K562 (cell line): ENCODE results near the gene COL4A2. TPM values are rescaled to one million over a fixed set of nuclear protein-coding genes. Genes with fewer than 3 reads are reported as not detected.

Experiments used
- ATAC-seq: fragments of 200-7000 bp; cut with Tn5 transposase; 3 replicates; pipeline ENCODE4 v1.9.1; 2020; ENCODE audit warnings: moderate library complexity
- BruUV-seq: library from RNA; stranded (reverse); fragments of 400-500 nt; replicated peaks from 2 replicates; lab custom pipeline; 2021; lab: Mats Ljungman, UMichigan
- CTCF ChIA-PET: fragments of 300-600 bp; formaldehyde crosslinking; extraction: SDS; loops from one replicate; lab custom pipeline; 2021; ENCODE audit warnings: low intra/inter-chr PET ratio; lab: Yijun Ruan, JAX
- POLR2A ChIA-PET: fragments of 300-600, 350-650 bp; sonication (Branson Sonifier 250); formaldehyde crosslinking; extraction: SDS; loops from one replicate; lab custom pipeline; 2021; ENCODE audit warnings: antibody characterized with exemption, inconsistent platforms; lab: Yijun Ruan, JAX
- DNase-seq, 4 experiments: peaks; one replicate each; pipeline versions ENCODE4 v3.0.0 to v3.0.0-alpha.2; 2011 to 2018; ENCODE audit warnings: low spot score in 3 of 4, mixed read lengths in 3 of 4; ENCODE audit errors: extremely low read depth in 1 of 4
- FAIRE-seq: peaks from 2 replicates; lab custom pipeline; 2011; peaks lifted over from hg19 to GRCh38; lab: Jason Lieb, UNC
- H2AFZ ChIP-seq: 2 replicates; pipeline ENCODE4 v1.6.0; 2011; ENCODE audit warnings: low read depth, low read length, control low read depth, inconsistent platforms
- H3K27ac ChIP-seq: fragments of 200-600 bp; 3 replicates; pipeline ENCODE4 v1.8.0; 2011; ENCODE audit warnings: low read depth, mild to moderate bottlenecking, control low read depth, inconsistent platforms, low read length, moderate library complexity, mixed read lengths; ENCODE audit errors: extremely low read depth
- H3K27me3 ChIP-seq, 2 experiments: fragments of 300-600 bp in 1 of 2; 2 replicates in 1 of 2; 3 replicates in 1 of 2; pipeline versions ENCODE4 v1.6.0 to v1.8.0; 2011; ENCODE audit warnings: inconsistent platforms in 2 of 2, low read length in 2 of 2, mild to moderate bottlenecking in 1 of 2, mixed read lengths in 1 of 2, moderate library complexity in 1 of 2; ENCODE audit not compliant: control insufficient read depth in 2 of 2, insufficient read depth in 2 of 2
- H3K36me3 ChIP-seq: fragments of 300-600 bp; 3 replicates; pipeline ENCODE4 v1.8.0; 2011; ENCODE audit warnings: mild to moderate bottlenecking, low read length, inconsistent platforms; ENCODE audit not compliant: control insufficient read depth, insufficient read depth
- H3K4me1 ChIP-seq, 2 experiments: fragments of 200-600 bp in 1 of 2; replicated peaks in 1 of 2; 2 replicates in 1 of 2; 3 replicates in 1 of 2; pipeline versions ENCODE4 v1.5.1 to v1.8.0; 2011; ENCODE audit warnings: inconsistent platforms in 2 of 2, low read length in 2 of 2, mild to moderate bottlenecking in 1 of 2, mixed read lengths in 1 of 2, moderate library complexity in 1 of 2; ENCODE audit not compliant: control insufficient read depth in 2 of 2, insufficient read depth in 2 of 2
- H3K4me2 ChIP-seq: 2 replicates; pipeline ENCODE4 v1.6.1; 2011; ENCODE audit warnings: low read length, control low read depth, inconsistent platforms, mixed read lengths; ENCODE audit not compliant: insufficient read depth
- H3K4me3 ChIP-seq: fragments of 200-600 bp; sonication (generic), shearing (Covaris generic); 2 replicates; pipeline ENCODE4 v1.5.1; 2016; ENCODE audit warnings: control low read depth, inconsistent platforms
- H3K79me2 ChIP-seq: fragments of 200-600 bp; 3 replicates; pipeline ENCODE4 v1.8.0; 2011; ENCODE audit warnings: low read length, inconsistent platforms; ENCODE audit not compliant: control insufficient read depth, insufficient read depth
- H3K9ac ChIP-seq, 2 experiments: 2 replicates each; pipeline versions ENCODE4 v1.6.0 to v1.6.1; 2011; ENCODE audit warnings: low read depth in 2 of 2, low read length in 2 of 2, control low read depth in 1 of 2, inconsistent platforms in 1 of 2, mild to moderate bottlenecking in 1 of 2, mixed read lengths in 1 of 2; ENCODE audit not compliant: insufficient read depth in 1 of 2
- H3K9me1 ChIP-seq: one replicate; pipeline ENCODE4 v1.6.0; 2011; ENCODE audit warnings: inconsistent platforms, mild to moderate bottlenecking, low read length, moderate library complexity; ENCODE audit not compliant: control insufficient read depth, insufficient read depth
- H3K9me3 ChIP-seq: replicated peaks from 2 replicates; pipeline ENCODE4 v1.5.1; 2011; ENCODE audit warnings: low read depth, low read length, inconsistent platforms; ENCODE audit not compliant: control insufficient read depth, insufficient read depth
- H4K20me1 ChIP-seq: replicated peaks from 2 replicates; pipeline ENCODE4 v1.6.1; 2011; ENCODE audit warnings: low read length, inconsistent platforms, mixed read lengths; ENCODE audit not compliant: control insufficient read depth, insufficient read depth
- CBFB ChIP-seq: sonication (generic); formaldehyde crosslinking; IDR thresholded peaks from 2 replicates; pipeline ENCODE4 v1.4.0; 2020; ENCODE audit warnings: mild to moderate bottlenecking, missing genetic modification reagents
- CREB3L1 ChIP-seq: fragments of 450-650 bp; IDR thresholded peaks from 2 replicates; pipeline ENCODE4 v1.6.1; 2014; ENCODE audit warnings: low read depth, mild to moderate bottlenecking, moderate library complexity, borderline replicate concordance
- NR1H2 ChIP-seq: sonication (generic); formaldehyde crosslinking; IDR thresholded peaks from 2 replicates; pipeline ENCODE4 v1.4.0; 2020; ENCODE audit warnings: mild to moderate bottlenecking, missing genetic modification reagents
- TRIM28 ChIP-seq: fragments of 450-650 bp; IDR thresholded peaks from 2 replicates; pipeline ENCODE4 v1.6.1; 2017
- WHSC1 ChIP-seq: IDR thresholded peaks from one replicate; pipeline ENCODE4 v1.6.1; 2012; ENCODE audit warnings: low read length, control low read depth, inconsistent platforms
- ZNF232 ChIP-seq: sonication (generic); formaldehyde crosslinking; IDR thresholded peaks from 2 replicates; pipeline ENCODE4 v1.8.0; 2022; ENCODE audit warnings: mild to moderate bottlenecking, missing genetic modification reagents
- ZNF644 ChIP-seq: fragments of 200-800 bp; sonication (Bioruptor generic); IDR thresholded peaks from 2 replicates; pipeline ENCODE4 v1.6.1; 2016; ENCODE audit warnings: low read depth, missing genetic modification characterization, missing compliant biosample characterization
- WGBS: fragments of 100-300 bp; shearing (Covaris generic); methylation state at CpG from one replicate; pipeline ENCODE4 v1.1.6; 2016; ENCODE audit warnings: low coverage, mixed read lengths; ENCODE audit not compliant: insufficient coverage; ENCODE audit errors: missing lambda C conversion rate; 5-methylcytosine and 5-hydroxymethylcytosine counted together
- in situ Hi-C: fragments of 300-500 bp; cut with MboI; formaldehyde crosslinking; loops from 4 replicates; pipeline ENCODE4 v1.15.0; 2018; ENCODE audit warnings: inconsistent platforms, mixed read lengths
- intact Hi-C: fragments of 100-400 bp; cut with micrococcal nuclease; formaldehyde crosslinking; loops from 2 replicates; pipeline ENCODE4 v1.14.2; 2022
- polyA plus RNA-seq, 8 experiments: library from polyadenylated mRNA; depleted of rRNA in 4 of 8; stranded (reverse) in 5 of 8; unstranded in 3 of 8; fragments of >200 nt; fragmentation: Nextera tagmentation in 2 of 8; fragmentation: Illumina TruSeq in 1 of 8; extraction: Ambion mirVana in 2 of 8; extraction: Trizol in 1 of 8; gene quantifications; 2 replicates each; pipeline versions ENCODE4 v1.2.1 to v1.2.3, GENCODE V29; 2011 to 2014; ENCODE audit warnings: inconsistent platforms in 1 of 8, missing spikeins in 1 of 8
- total RNA-seq, 7 experiments: library from RNA; depleted of rRNA in 6 of 7; stranded (reverse); fragments of >200 nt in 6 of 7; fragmentation: Illumina TruSeq in 2 of 7; extraction: Trizol in 2 of 7; gene quantifications; 2 replicates each; pipeline versions ENCODE4 v1.2.1 to v1.2.3, GENCODE V29; 2011 to 2021; ENCODE audit warnings: low replicate concordance in 1 of 7

The COL4A2 gene
- total and polyA plus RNA-seq, 9 of the 15 experiments (the other 6 are each of a cell fraction or from before 2014, with no cell fraction given), result 0.13 to 15.2 (median 8.1) TPM

- CTCF ChIA-PET, result interaction anchor here (1.2 kb wide), 1 partner anchor 220 kb away, joined by 3 read pairs; no protein-coding TSS in a partner anchor
- peaks cover 32 to 64% of the 10 kb centered on the region in 2 experiments for H3K27me3 ChIP-seq
- H3K9me3 ChIP-seq, result no peaks in the 10 kb centered on the region
- H3K9me1 ChIP-seq, result no peaks in the 10 kb centered on the region
- no peaks in the 10 kb centered on the region for H3K36me3 ChIP-seq
- no peak overlapping the region for H3K4me2 ChIP-seq
- H2AFZ ChIP-seq, result no peak overlapping the region
- WGBS, result 0% methylated on average over 6 of the region's 12 CpGs
- DNase-seq (no peak), FAIRE-seq (no peak), ATAC-seq (no peak)
- H4K20me1 ChIP-seq, result no peaks in the 10 kb centered on the region
- H3K27ac ChIP-seq, result no peak overlapping the region
- no peaks in the 10 kb centered on the region for H3K4me1 ChIP-seq
- no peaks in the 10 kb centered on the region for H3K79me2 ChIP-seq
- intact Hi-C loops (loop anchor here (2.0 kb wide), 1 partner anchor 221 kb away; no protein-coding TSS in a partner anchor), in situ Hi-C loops (no loop called here)
- POLR2A ChIA-PET, result interaction anchor here (1.2 kb wide), 1 partner anchor 12 kb away, joined by 4 read pairs; no protein-coding TSS in a partner anchor
- H3K4me3 ChIP-seq, result no peak overlapping the region
- TF ChIP-seq NR1H2, result no peak
- no peak for TF ChIP-seq ZNF644 (tag)
- TF ChIP-seq CBFB (CRISPR knock-in tag), result no peak
- TF ChIP-seq CREB3L1, result no peak
- TF ChIP-seq WHSC1, result no peak
- TF ChIP-seq TRIM28, result no peak
- no peak for TF ChIP-seq ZNF232
- no peak overlapping the region for H3K9ac ChIP-seq
- no TSS peak for BruUV-seq
Measured at GRCh38 chr13:110443622-110444225, 136.6 kb downstream of the COL4A2 start.
